ENCODE data around the gene ZBTB6. TPM values are rescaled to one million over a fixed set of nuclear protein-coding genes. Genes with fewer than 3 reads are reported as not detected.

The ZBTB6 gene
- total and polyA plus RNA-seq, 2 of the 4 experiments (the other 2 are of a cell fraction): 2.6 to 11.7 TPM

- no peak overlapping the region for H3K56ac ChIP-seq (ENCODE audit: extremely low read depth, insufficient read depth, low read length)
- H2BK15ac ChIP-seq (ENCODE audit: low read depth, low read length): no peak overlapping the region
- H3K4me2 ChIP-seq (ENCODE audit: low read depth, low read length): no peak overlapping the region
- no peak overlapping the region for H3K23ac ChIP-seq (ENCODE audit: low read depth, low read length)
- ATAC-seq (ENCODE audit: low read depth) (no peak), DNase-seq (no peak)
- H2AK9ac ChIP-seq (replicated peaks; ENCODE audit: low read depth, low read length, poor library complexity): no peak overlapping the region
- no peak overlapping the region for H3K4me3 ChIP-seq (ENCODE audit: insufficient read depth, low read depth, low read length)
- H3K9me1 ChIP-seq (ENCODE audit: insufficient read depth, low read length): peaks cover 3% of the 10 kb centered on the region; the same call in 1 of the 2 replicates
- CTCF ChIA-PET: no interaction called here
- H3K9ac ChIP-seq (ENCODE audit: low read depth, low read length): no peak overlapping the region
- H4K91ac ChIP-seq (ENCODE audit: insufficient read depth, low read depth, low read length): no peak overlapping the region
- POLR2A ChIA-PET (ENCODE audit: unreplicated experiment): interaction anchor here (0.6 kb wide), 1 partner anchor 43 kb away, joined by 3 read pairs; no protein-coding TSS in a partner anchor
- H2AK5ac ChIP-seq (ENCODE audit: low read depth, low read length): no peak overlapping the region
- no peak overlapping the region for H3K18ac ChIP-seq (ENCODE audit: low read depth, low read length)
- WGBS, 2 experiments (ENCODE audit: extremely low coverage in 2 of 2, insufficient read length in 1 of 2): no CpG with 5 or more reads among the region's 3 CpGs
- peaks cover 12 to 15% of the 10 kb centered on the region in 2 experiments for H3K79me1 ChIP-seq (ENCODE audit: low read depth in 1 of 2, low read length in 2 of 2)
- H2BK5ac ChIP-seq (ENCODE audit: low read depth, low read length, poor library complexity, severe bottlenecking): no peak overlapping the region
- no peaks in the 10 kb centered on the region; the same call in 1 of the 2 replicates for H3K4me1 ChIP-seq (ENCODE audit: control insufficient read depth, insufficient read depth, low read length)
- no peak overlapping the region for H3K4ac ChIP-seq (ENCODE audit: low read depth, low read length)
- H4K8ac ChIP-seq (ENCODE audit: low read depth in 2 of 2, low read length in 2 of 2): no peak overlapping the region
- H2AFZ ChIP-seq (replicated peaks; ENCODE audit: low read length, poor library complexity): no peak overlapping the region
- H3K14ac ChIP-seq (replicated peaks; ENCODE audit: low read depth, low read length): no peak overlapping the region
- H2BK20ac ChIP-seq (ENCODE audit: low read depth, low read length): no peak overlapping the region
- H3K36me3 ChIP-seq (ENCODE audit: control insufficient read depth, insufficient read depth, low read length): peaks cover 23% of the 10 kb centered on the region
- intact Hi-C loops (cut with micrococcal nuclease) (loop anchor here (5.0 kb wide), 1 partner anchor 34 kb away; no protein-coding TSS in a partner anchor), dilution Hi-C loops (cut with HindIII; ENCODE audit: low sequenced_read_pairs, unreplicated experiment) (no loop called here), in situ Hi-C loops (cut with MboI; ENCODE audit: low sequenced_read_pairs) (no loop called here)
- H4K5ac ChIP-seq (ENCODE audit: low read depth, low read length): no peak overlapping the region
- no peak overlapping the region for H2BK120ac ChIP-seq (ENCODE audit: low read depth, low read length)
- H3K9me3 ChIP-seq (ENCODE audit: control insufficient read depth, insufficient read depth, low read length): no peaks in the 10 kb centered on the region; the same call in 1 of the 2 replicates
- no peaks in the 10 kb centered on the region for H3K27me3 ChIP-seq (ENCODE audit: control insufficient read depth, insufficient read depth, low read length)
- peaks cover 3% of the 10 kb centered on the region; the same call in 1 of the 2 replicates for H4K20me1 ChIP-seq (ENCODE audit: insufficient read depth, low read length)
- no TSS peak for BruUV-seq (replicated peaks)
- no peak for TF ChIP-seq ELK1 (IDR thresholded peaks at IDR 0.05; ENCODE audit: borderline replicate concordance, low read depth, low read length)
- no peak overlapping the region for H3K27ac ChIP-seq (ENCODE audit: insufficient read depth, low read length)
Measured at GRCh38 chr9:122863407-122863806, 49.7 kb downstream of the ZBTB6 start.

Measured in IMR-90 (cell line).